Loucy (cell line): ENCODE results near the gene SNHG17.

Experiments
- H2AFZ ChIP-seq: fragments of 200-600 bp; sonication (generic); 2 replicates; pipeline ENCODE4 v1.6.0; 2016; ENCODE audit warnings: antibody characterized with exemption, mild to moderate bottlenecking, low read length, moderate library complexity
- H3F3A ChIP-seq: fragments of 200-600 bp; 2 replicates; pipeline ENCODE4 v1.6.0; 2016; ENCODE audit warnings: antibody characterized with exemption, low read depth, mild to moderate bottlenecking
- H3K27me3 ChIP-seq: fragments of 200-600 bp; sonication (generic); 2 replicates; pipeline ENCODE4 v1.6.1; 2014; ENCODE audit warnings: low read length, mild to moderate bottlenecking; ENCODE audit not compliant: insufficient read depth, poor library complexity, severe bottlenecking
- H3K36me3 ChIP-seq: fragments of 200-600 bp; sonication (generic); 2 replicates; pipeline ENCODE4 v1.6.1; 2016; ENCODE audit warnings: low read length; ENCODE audit not compliant: insufficient read depth
- H3K4me1 ChIP-seq: fragments of 200-600 bp; sonication (generic); 2 replicates; pipeline ENCODE4 v1.5.1; 2014; ENCODE audit warnings: low read length, mild to moderate bottlenecking; ENCODE audit not compliant: insufficient read depth, poor library complexity, severe bottlenecking
- H3K4me2 ChIP-seq: fragments of 200-600 bp; sonication (generic); 2 replicates; pipeline ENCODE4 v1.6.0; 2014; ENCODE audit warnings: antibody characterized with exemption, low read length, low read depth, mild to moderate bottlenecking; ENCODE audit not compliant: poor library complexity, severe bottlenecking
- H3K4me3 ChIP-seq: fragments of 200-600 bp; sonication (generic); 2 replicates; pipeline ENCODE4 v1.5.1; 2014; ENCODE audit warnings: low read length, mild to moderate bottlenecking, mixed read lengths; ENCODE audit not compliant: poor library complexity, severe bottlenecking
- H3K79me2 ChIP-seq: fragments of 200-600 bp; sonication (generic); 2 replicates; pipeline ENCODE4 v1.6.1; 2014; ENCODE audit warnings: low read length; ENCODE audit not compliant: insufficient read depth
- H3K9ac ChIP-seq: fragments of 200-600 bp; sonication (generic); 2 replicates; pipeline ENCODE4 v1.6.0; 2014; ENCODE audit warnings: mild to moderate bottlenecking, low read depth, low read length, moderate library complexity; ENCODE audit not compliant: poor library complexity, severe bottlenecking
- H3K9me2 ChIP-seq: fragments of 200-600 bp; sonication (generic); replicated peaks from 2 replicates; pipeline ENCODE4 v1.6.1; 2016; ENCODE audit warnings: low read depth, low read length, mixed read lengths
- H3K9me3 ChIP-seq: fragments of 200-600 bp; sonication (generic); 2 replicates; pipeline ENCODE4 v1.6.1; 2014; ENCODE audit warnings: mild to moderate bottlenecking, antibody characterized with exemption, low read length, low read depth; ENCODE audit not compliant: insufficient read depth
- H4K20me1 ChIP-seq: fragments of 200-600 bp; sonication (generic); 2 replicates; pipeline ENCODE4 v1.6.0; 2014; ENCODE audit warnings: antibody characterized with exemption, low read length, mild to moderate bottlenecking; ENCODE audit not compliant: insufficient read depth, poor library complexity, severe bottlenecking
- EZH2phosphoT487 ChIP-seq: fragments of 200-600 bp; IDR thresholded peaks from 2 replicates; pipeline ENCODE4 v1.6.1; 2018; ENCODE audit warnings: antibody characterized with exemption, mild to moderate bottlenecking, moderate library complexity, borderline replicate concordance
- TF ChIP-seq, protein P1 (sequence below): fragments of 200-600 bp; sonication (generic); conservative IDR thresholded peaks from 2 replicates; pipeline ENCODE4 v1.5.1; 2014; ENCODE audit warnings: mild to moderate bottlenecking, antibody characterized with exemption, low read length

Gene SNHG17

DNA sequence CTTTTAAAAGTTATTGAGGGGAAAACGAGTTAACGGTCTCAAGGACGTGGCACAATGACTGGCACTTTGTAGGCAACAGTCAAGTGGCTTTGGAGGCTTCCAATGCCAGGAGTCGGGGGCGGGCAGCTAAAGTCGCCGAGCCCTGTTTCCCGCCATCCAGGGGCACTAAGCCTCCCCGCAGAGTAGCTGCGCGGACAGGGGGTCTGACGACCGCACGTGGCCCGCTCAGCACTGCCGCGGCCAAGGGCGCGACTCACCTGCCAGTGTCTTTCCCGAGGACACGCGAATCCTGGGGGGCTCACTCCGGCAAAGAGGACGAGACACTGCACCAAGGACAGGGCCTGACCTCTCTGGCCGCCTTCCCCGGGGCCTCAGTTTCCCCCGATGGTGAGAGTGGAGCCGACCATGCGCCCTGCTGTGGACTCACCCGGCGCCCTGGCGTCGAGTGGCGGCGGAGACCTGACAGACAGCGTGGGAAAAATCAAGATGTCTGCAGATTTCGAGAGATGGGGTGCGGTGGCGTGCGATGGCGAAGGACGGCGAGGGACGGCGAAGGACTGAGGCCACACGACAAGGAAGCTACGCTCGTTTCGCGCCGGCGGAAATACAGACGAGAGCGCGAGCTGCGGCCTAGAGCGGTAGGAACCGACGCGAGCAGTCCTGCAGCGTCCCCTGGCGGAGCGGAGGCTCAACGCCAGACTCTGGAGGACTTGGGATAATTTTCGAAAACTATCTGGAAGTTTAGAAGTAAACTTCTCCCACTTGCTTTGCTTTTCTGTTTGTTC is at the start of gene SNHG17:
Gene SNHG17 (minus strand): TSS at position 559 of the 785 bp plus-strand sequence.
- Histone ChIP-seq H3K79me2 (peaks cover 51% of the 10 kb centered on the region), H3K4me1 (peaks cover 30% of the 10 kb centered on the region), H3K9me3 (no peaks in the 10 kb centered on the region), H3K4me3 (peak within 1 kb of the TSS; percentile 81), H3K9ac (peak within 1 kb of the TSS; percentile 97), H3K27me3 (peaks cover 9% of the 10 kb centered on the region), H3K36me3 (peaks cover 25% of the 10 kb centered on the region; the same call in 1 of the 2 replicates), H4K20me1 (peaks cover 46% of the 10 kb centered on the region), H3K4me2 (peak within 1 kb of the TSS; percentile 79), H2AFZ (peak within 1 kb of the TSS; percentile 72), H3F3A (no peaks in the 10 kb centered on the region), H3K9me2 (no peaks in the 10 kb centered on the region)
- TF ChIP-seq EZH2phosphoT487, result no peak
- TF ChIP-seq, protein P1, sequence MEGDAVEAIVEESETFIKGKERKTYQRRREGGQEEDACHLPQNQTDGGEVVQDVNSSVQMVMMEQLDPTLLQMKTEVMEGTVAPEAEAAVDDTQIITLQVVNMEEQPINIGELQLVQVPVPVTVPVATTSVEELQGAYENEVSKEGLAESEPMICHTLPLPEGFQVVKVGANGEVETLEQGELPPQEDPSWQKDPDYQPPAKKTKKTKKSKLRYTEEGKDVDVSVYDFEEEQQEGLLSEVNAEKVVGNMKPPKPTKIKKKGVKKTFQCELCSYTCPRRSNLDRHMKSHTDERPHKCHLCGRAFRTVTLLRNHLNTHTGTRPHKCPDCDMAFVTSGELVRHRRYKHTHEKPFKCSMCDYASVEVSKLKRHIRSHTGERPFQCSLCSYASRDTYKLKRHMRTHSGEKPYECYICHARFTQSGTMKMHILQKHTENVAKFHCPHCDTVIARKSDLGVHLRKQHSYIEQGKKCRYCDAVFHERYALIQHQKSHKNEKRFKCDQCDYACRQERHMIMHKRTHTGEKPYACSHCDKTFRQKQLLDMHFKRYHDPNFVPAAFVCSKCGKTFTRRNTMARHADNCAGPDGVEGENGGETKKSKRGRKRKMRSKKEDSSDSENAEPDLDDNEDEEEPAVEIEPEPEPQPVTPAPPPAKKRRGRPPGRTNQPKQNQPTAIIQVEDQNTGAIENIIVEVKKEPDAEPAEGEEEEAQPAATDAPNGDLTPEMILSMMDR, result peak; percentile 99

DNA sequence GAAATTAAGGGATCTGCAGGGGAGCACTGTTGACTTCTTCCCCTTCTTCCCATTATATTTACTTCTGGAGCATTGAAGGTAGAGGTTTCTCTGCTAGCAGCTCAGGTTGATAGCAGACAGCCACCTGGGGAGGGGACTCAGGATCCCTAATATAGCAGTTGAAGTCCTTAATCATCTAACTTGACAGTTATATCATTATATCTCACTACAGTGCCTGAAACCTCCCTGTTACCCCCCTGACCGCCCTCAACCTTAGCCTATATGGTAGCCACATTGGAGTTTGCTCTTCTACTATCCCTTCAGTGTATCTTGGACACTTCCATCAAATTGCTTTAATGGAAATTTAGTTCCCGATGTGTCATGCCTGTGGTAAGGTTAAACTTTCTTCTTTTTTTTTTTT is 44.5 kb upstream of the SNHG17 start:
- H3F3A ChIP-seq, result no peaks in the 10 kb centered on the region
- no peaks in the 10 kb centered on the region for H3K27me3 ChIP-seq
- H3K4me3 ChIP-seq, result no peak overlapping the region
- no peak overlapping the region for H2AFZ ChIP-seq
- no peaks in the 10 kb centered on the region for H3K36me3 ChIP-seq
- peaks cover 26% of the 10 kb centered on the region for H3K4me1 ChIP-seq
- peaks cover 39% of the 10 kb centered on the region for H4K20me1 ChIP-seq
- H3K9me3 ChIP-seq, result no peaks in the 10 kb centered on the region
- peaks cover 75% of the 10 kb centered on the region for H3K79me2 ChIP-seq
- TF ChIP-seq, protein P1, result no peak
- TF ChIP-seq EZH2phosphoT487, result no peak
- no peaks in the 10 kb centered on the region for H3K9me2 ChIP-seq
- H3K4me2 ChIP-seq, result peak overlapping the region; percentile 13
- H3K9ac ChIP-seq, result no peak overlapping the region

GRCh38 chr20:38477747-38478146 is 42.6 kb upstream of the SNHG17 start:
- no peaks in the 10 kb centered on the region for H3K27me3 ChIP-seq
- H3K79me2 ChIP-seq, result peaks cover 79% of the 10 kb centered on the region
- no peaks in the 10 kb centered on the region for H3K9me2 ChIP-seq
- H3K9ac ChIP-seq, result no peak overlapping the region
- H3K36me3 ChIP-seq, result no peaks in the 10 kb centered on the region
- H3K9me3 ChIP-seq, result no peaks in the 10 kb centered on the region
- H3K4me1 ChIP-seq, result peaks cover 38% of the 10 kb centered on the region
- H3F3A ChIP-seq, result no peaks in the 10 kb centered on the region
- no peak overlapping the region for H2AFZ ChIP-seq
- H3K4me3 ChIP-seq, result peak overlapping the region; percentile 19
- H4K20me1 ChIP-seq, result peaks cover 52% of the 10 kb centered on the region
- TF ChIP-seq EZH2phosphoT487, result no peak
- TF ChIP-seq, protein P1, result no peak
- H3K4me2 ChIP-seq, result peak overlapping the region; percentile 97
